Measurements from ENCODE around the gene CRTC1. TPM values are rescaled to one million over a fixed set of nuclear protein-coding genes. Genes with fewer than 3 reads are reported as not detected.

Gene CRTC1
- total RNA-seq, 1 experiment from 2014 or later: 12.3 TPM

- TF ChIP-seq FOXK1 (CRISPR knock-in tag; IDR thresholded peaks at IDR 0.05): no peak
- TF ChIP-seq KAT7 (CRISPR knock-in tag; IDR thresholded peaks at IDR 0.05; ENCODE audit: borderline replicate concordance): no peak
- no peak for TF ChIP-seq ZNF425 (CRISPR knock-in tag; conservative IDR thresholded peaks at IDR 0.05)
- TF ChIP-seq SMAD3 (CRISPR knock-in tag; IDR thresholded peaks at IDR 0.05; ENCODE audit: borderline replicate concordance): no peak
- TF ChIP-seq AFF4 (CRISPR knock-in tag; IDR thresholded peaks at IDR 0.05; ENCODE audit: borderline replicate concordance): no peak
- no peak for TF ChIP-seq FOXP4 (CRISPR knock-in tag; IDR thresholded peaks at IDR 0.05)
- no peak for TF ChIP-seq CTCF (IDR thresholded peaks at IDR 0.05)
- no peak for TF ChIP-seq MAX (CRISPR knock-in tag; IDR thresholded peaks at IDR 0.05)
- no peak for TF ChIP-seq ZSCAN18 (CRISPR knock-in tag; IDR thresholded peaks at IDR 0.05)
- TF ChIP-seq FOXJ3 (CRISPR knock-in tag; IDR thresholded peaks at IDR 0.05; ENCODE audit: borderline replicate concordance): no peak
- TF ChIP-seq SP1 (CRISPR knock-in tag; conservative IDR thresholded peaks at IDR 0.05): no peak
- no peak for TF ChIP-seq CREM (CRISPR knock-in tag; IDR thresholded peaks at IDR 0.05)
- TF ChIP-seq CBFB (CRISPR knock-in tag; IDR thresholded peaks at IDR 0.05; ENCODE audit: low read depth): no peak
Observed at GRCh38 chr19:18754501-18754900, 71.0 kb downstream of the CRTC1 start (continued).

- Mint-ChIP-seq H3K36me3 (peaks cover 9% of the 10 kb centered on the region), H3K4me3 (no peak overlapping the region), H3K27me3 (ENCODE audit: low read depth) (peaks cover 12% of the 10 kb centered on the region), H3K27ac (no peak overlapping the region), H3K9me3 (no peaks in the 10 kb centered on the region), H3K4me1 (no peaks in the 10 kb centered on the region)
- POLR2A ChIA-PET: no interaction called here
- ATAC-seq (no peak), DNase-seq (ENCODE audit: low spot score) (no peak)
- CTCF ChIA-PET: no interaction called here
- TF ChIP-seq ZNF317 (CRISPR knock-in tag; IDR thresholded peaks at IDR 0.05; ENCODE audit: borderline replicate concordance, low read depth) (no peak), NR2C2 (CRISPR knock-in tag; IDR thresholded peaks at IDR 0.05) (no peak), ZNF512 (CRISPR knock-in tag; IDR thresholded peaks at IDR 0.05; ENCODE audit: borderline replicate concordance) (no peak), ZNF232 (CRISPR knock-in tag; IDR thresholded peaks at IDR 0.05) (no peak), E2F5 (CRISPR knock-in tag; IDR thresholded peaks at IDR 0.05) (no peak), MAX (CRISPR knock-in tag; IDR thresholded peaks at IDR 0.05) (no peak), ZNF425 (CRISPR knock-in tag; conservative IDR thresholded peaks at IDR 0.05) (no peak), IRF2 (CRISPR knock-in tag; IDR thresholded peaks at IDR 0.05; ENCODE audit: borderline replicate concordance, low read depth) (no peak)
Observed at GRCh38 chr19:18756896-18757295, 73.4 kb downstream of the CRTC1 start.
